ENCODE measurements around the gene SLC49A3. TPM values are rescaled to one million over a fixed set of nuclear protein-coding genes. Genes with fewer than 3 reads are reported as not detected.

SLC49A3 gene
- total RNA-seq, 1 donor from 2014 or later: 1.9 TPM

DNA sequence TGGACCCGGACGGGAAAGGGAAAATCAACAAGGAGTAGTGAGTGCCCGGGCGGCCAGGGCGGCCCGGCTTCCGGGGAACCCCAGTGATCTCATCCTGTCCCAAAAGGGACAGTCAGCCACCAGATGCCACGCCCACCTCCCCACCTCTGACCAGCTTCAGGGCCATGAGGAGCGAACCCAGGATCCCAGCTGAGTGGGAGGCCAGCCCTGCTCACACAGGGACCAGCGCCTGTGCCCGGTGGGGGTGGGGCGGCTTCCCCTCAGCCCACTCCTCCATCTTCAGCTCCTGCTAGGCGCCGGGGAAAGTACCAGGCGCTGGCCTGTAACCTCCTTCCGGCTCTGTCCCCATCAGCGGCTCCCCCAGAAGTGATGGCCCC is 8.4 kb downstream of the SLC49A3 start:
- H3K27me3 ChIP-seq: peaks cover 10% of the 10 kb centered on the region
- no peaks in the 10 kb centered on the region for H4K20me1 ChIP-seq (ENCODE audit: low read depth)
- H3K36me3 ChIP-seq: no peaks in the 10 kb centered on the region
- no peaks in the 10 kb centered on the region for H3K9me3 ChIP-seq (ENCODE audit: low read depth)
- no peak overlapping the region for H3K27ac Mint-ChIP-seq
- peak overlapping the region; percentile 72 for H3K4me3 Mint-ChIP-seq
- peak overlapping the region; percentile 61 for H3K4me3 ChIP-seq
- H3K27me3 Mint-ChIP-seq (ENCODE audit: insufficient read depth, low read depth): peaks cover 6% of the 10 kb centered on the region
- no peak overlapping the region for H3K9ac ChIP-seq
- no peak for TF ChIP-seq EZH2phosphoT487 (IDR thresholded peaks at IDR 0.05)
- TF ChIP-seq, protein P1, sequence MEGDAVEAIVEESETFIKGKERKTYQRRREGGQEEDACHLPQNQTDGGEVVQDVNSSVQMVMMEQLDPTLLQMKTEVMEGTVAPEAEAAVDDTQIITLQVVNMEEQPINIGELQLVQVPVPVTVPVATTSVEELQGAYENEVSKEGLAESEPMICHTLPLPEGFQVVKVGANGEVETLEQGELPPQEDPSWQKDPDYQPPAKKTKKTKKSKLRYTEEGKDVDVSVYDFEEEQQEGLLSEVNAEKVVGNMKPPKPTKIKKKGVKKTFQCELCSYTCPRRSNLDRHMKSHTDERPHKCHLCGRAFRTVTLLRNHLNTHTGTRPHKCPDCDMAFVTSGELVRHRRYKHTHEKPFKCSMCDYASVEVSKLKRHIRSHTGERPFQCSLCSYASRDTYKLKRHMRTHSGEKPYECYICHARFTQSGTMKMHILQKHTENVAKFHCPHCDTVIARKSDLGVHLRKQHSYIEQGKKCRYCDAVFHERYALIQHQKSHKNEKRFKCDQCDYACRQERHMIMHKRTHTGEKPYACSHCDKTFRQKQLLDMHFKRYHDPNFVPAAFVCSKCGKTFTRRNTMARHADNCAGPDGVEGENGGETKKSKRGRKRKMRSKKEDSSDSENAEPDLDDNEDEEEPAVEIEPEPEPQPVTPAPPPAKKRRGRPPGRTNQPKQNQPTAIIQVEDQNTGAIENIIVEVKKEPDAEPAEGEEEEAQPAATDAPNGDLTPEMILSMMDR (IDR thresholded peaks at IDR 0.05): no peak
- no peak overlapping the region for H3K27ac ChIP-seq
- H3K4me2 ChIP-seq: peak overlapping the region; percentile 99
- H3K79me2 ChIP-seq (ENCODE audit: low read depth): no peaks in the 10 kb centered on the region
- peaks cover 4% of the 10 kb centered on the region for H3F3A ChIP-seq (ENCODE audit: low read depth)
- no peak for DNase-seq (ENCODE audit: low spot score)
- no peaks in the 10 kb centered on the region for H3K36me3 Mint-ChIP-seq
- H3K4me1 Mint-ChIP-seq: peaks cover 6% of the 10 kb centered on the region
- peak overlapping the region; percentile 79 for H2AFZ ChIP-seq (replicated peaks)
- H3K4me1 ChIP-seq: peaks cover 8% of the 10 kb centered on the region
- H3K9me3 Mint-ChIP-seq: peaks cover 3% of the 10 kb centered on the region

DNA sequence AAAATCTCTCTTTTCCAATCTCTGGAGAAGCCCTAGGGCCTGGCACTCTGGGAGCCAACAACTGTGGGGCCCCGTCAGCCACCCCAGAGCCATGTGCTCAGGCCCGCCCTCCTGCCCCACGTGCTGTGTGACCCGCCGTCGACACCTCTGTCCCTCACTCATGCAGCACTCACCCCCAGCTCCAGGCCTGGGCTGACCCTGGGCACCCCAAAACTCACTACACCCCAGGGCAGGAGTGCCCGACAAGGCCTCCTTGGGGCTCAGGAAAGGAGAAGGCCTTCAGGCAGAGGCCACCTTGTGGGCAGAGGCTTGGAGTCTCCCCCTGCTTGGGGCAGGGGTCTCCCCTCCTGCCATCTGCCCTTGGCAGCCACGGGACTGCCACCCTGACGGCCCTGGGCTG is 8.9 kb downstream of the SLC49A3 start:
- no peak overlapping the region for H3K4me3 ChIP-seq
- H3K9ac ChIP-seq: no peak overlapping the region
- peaks cover 4% of the 10 kb centered on the region for H3F3A ChIP-seq (ENCODE audit: low read depth)
- H3K27ac ChIP-seq: no peak overlapping the region
- no peak for DNase-seq (ENCODE audit: low spot score)
- no peak overlapping the region for H2AFZ ChIP-seq (replicated peaks)
- peaks cover 10% of the 10 kb centered on the region for H3K27me3 ChIP-seq
- H3K9me3 ChIP-seq (ENCODE audit: low read depth): no peaks in the 10 kb centered on the region
- TF ChIP-seq EZH2 (IDR thresholded peaks at IDR 0.05) (no peak), EZH2phosphoT487 (IDR thresholded peaks at IDR 0.05) (no peak)
- TF ChIP-seq, protein P1 (IDR thresholded peaks at IDR 0.05): no peak
- H3K4me3 Mint-ChIP-seq: peak overlapping the region; percentile 72
- peak overlapping the region; percentile 99 for H3K4me2 ChIP-seq
- no peaks in the 10 kb centered on the region for H3K36me3 Mint-ChIP-seq
- peaks cover 4% of the 10 kb centered on the region for H3K27me3 Mint-ChIP-seq (ENCODE audit: insufficient read depth, low read depth)
- no peak overlapping the region for H3K27ac Mint-ChIP-seq
- peaks cover 1% of the 10 kb centered on the region for H3K9me3 Mint-ChIP-seq
- no peaks in the 10 kb centered on the region for H3K36me3 ChIP-seq
- H3K4me1 ChIP-seq: peaks cover 8% of the 10 kb centered on the region
- peaks cover 4% of the 10 kb centered on the region for H3K4me1 Mint-ChIP-seq
- no peaks in the 10 kb centered on the region for H4K20me1 ChIP-seq (ENCODE audit: low read depth)
- no peaks in the 10 kb centered on the region for H3K79me2 ChIP-seq (ENCODE audit: low read depth)

DNA sequence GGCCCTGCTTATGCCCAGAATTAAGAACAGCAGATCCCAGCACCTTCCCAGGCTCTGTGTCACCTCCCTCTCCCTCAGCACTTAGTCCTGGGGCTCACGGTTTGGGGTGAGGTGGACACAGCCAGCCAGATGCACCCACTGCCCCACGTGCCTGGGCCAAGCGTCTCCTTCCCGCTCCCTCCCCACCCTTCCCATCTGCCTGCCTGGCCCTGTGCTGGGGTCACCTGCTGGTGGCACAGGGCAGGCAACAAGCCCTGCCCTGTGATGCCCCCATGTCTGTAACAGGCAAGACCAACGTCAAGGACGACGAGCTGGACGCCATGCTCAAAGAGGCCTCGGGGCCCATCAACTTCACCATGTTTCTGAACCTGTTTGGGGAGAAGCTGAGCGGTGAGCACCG is 9.3 kb downstream of the SLC49A3 start:
- Mint-ChIP-seq H3K4me3 (peak overlapping the region; percentile 72), H3K4me1 (peaks cover 3% of the 10 kb centered on the region), H3K27ac (no peak overlapping the region), H3K36me3 (no peaks in the 10 kb centered on the region), H3K9me3 (no peaks in the 10 kb centered on the region), H3K27me3 (ENCODE audit: insufficient read depth, low read depth) (peaks cover 2% of the 10 kb centered on the region)
- Histone ChIP-seq H4K20me1 (ENCODE audit: low read depth) (no peaks in the 10 kb centered on the region), H3K27me3 (peaks cover 10% of the 10 kb centered on the region), H2AFZ (replicated peaks) (no peak overlapping the region), H3K9ac (no peak overlapping the region), H3K79me2 (ENCODE audit: low read depth) (no peaks in the 10 kb centered on the region), H3K4me3 (no peak overlapping the region), H3K36me3 (no peaks in the 10 kb centered on the region), H3K9me3 (ENCODE audit: low read depth) (no peaks in the 10 kb centered on the region), H3K27ac (no peak overlapping the region), H3K4me1 (peaks cover 8% of the 10 kb centered on the region), H3F3A (ENCODE audit: low read depth) (peaks cover 4% of the 10 kb centered on the region), H3K4me2 (no peak overlapping the region)
- DNase-seq (ENCODE audit: low spot score): no peak
- no peak for TF ChIP-seq EZH2phosphoT487 (IDR thresholded peaks at IDR 0.05)
- TF ChIP-seq, protein P1 (IDR thresholded peaks at IDR 0.05): no peak
- no peak for TF ChIP-seq EZH2 (IDR thresholded peaks at IDR 0.05)
